HG03066 (cell line): ENCODE results near the gene TMEM138.
A peak's percentile ranks its signal among the peaks of the same experiment; 100 is the strongest.

Experiments
- ATAC-seq: cut with Tn5 transposase; IDR thresholded peaks from one replicate; pipeline ENCODE4 v1.9.1; 2021; ENCODE audit warnings: low read depth; ENCODE audit not compliant: unreplicated experiment

The TMEM138 gene

GRCh38 chr11:61361741-61362541 is at the start of gene TMEM138, which contains the start of gene CYB561A3:
TSS of gene TMEM138 (plus strand) at chr11:61362374. CDS start at chr11:61364391, 2,017 bp downstream.
TSS of gene CYB561A3 (minus strand) at chr11:61361882. CDS start at chr11:61356713, 5,169 bp downstream.
- ATAC-seq, result peak; percentile 78

- no peak for ATAC-seq
Observed at GRCh38 chr11:61315260-61315659, 46.9 kb upstream of the TMEM138 start.

DNA sequence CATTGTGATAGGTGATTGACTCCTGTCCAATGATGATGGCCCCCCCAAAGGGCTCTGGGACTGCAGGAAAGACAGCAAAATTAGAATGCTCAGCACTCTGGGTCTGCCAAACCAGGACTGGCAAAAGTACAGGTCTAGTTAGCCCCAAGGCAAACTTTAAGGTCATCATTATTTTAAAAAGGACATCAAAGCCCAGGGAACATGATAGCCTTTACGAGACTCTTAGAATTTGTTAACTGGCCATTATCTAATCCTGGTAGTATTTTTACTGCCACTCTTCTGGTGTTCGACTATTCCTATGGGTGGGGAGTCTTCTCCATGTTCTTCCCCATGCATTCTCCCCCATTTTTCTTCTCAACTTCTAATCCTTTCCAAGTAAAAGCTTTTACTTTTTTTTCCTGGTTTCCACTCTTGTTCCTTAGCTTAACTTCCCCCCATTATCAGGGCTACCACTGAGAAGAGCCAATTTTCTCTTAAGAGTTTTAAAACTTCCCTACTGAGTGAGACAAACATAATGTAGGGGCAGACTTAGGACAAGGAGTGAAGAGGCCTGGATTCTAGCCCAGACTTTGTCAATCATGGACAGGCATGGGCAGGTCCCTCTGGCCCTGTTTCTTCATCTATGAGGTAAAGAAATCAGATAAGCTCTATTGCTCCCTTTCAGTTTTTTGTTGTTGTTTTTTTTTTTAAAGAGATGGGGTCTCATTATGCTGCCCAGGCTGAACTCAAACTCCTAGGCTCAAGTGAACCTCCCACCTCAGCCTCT is 36.3 kb upstream of the TMEM138 start:
- ATAC-seq, result no peak

- ATAC-seq, result no peak
Observed at GRCh38 chr11:61327669-61328071, 34.5 kb upstream of the TMEM138 start.

DNA sequence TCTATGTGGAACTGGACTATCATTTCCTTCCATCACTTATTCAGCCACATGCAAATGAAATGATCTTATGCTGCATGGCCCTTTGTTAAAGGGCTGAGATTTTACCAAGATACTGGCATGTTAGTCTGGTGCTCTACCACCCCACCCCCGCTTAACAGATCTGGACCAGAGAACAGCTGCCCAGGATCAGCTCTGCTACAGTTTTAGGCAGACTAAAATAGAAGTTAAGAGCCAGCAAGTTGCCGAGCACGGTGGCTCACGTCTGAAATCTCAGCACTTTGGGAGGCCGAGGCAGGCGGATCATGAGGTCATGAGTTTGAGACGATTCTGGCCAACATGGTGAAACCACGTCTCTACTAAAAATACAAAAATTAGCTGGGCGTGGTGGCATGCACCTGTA is 33.8 kb upstream of the TMEM138 start:
- ATAC-seq, result no peak

- ATAC-seq, result no peak
Observed at GRCh38 chr11:61329871-61330270, 32.3 kb upstream of the TMEM138 start.

DNA sequence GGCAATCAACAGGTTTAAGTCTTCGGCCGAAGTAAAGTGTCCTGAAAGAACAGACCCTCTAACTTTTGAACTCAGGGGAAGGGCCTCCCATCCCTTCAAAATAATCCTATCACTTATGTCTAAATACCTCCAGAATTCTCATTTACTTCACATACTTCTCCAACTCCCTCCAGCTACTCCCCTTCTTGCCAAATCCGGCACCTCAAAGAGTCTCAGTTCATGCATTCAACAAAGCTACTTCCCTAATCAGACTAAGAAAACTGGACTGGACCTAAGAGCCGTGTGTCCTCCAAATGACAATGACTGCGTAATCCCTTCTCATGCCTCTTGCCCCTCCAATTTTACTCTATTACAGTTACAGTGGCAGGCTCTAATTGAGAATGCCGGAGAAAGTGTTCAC is 30.5 kb upstream of the TMEM138 start:
- no peak for ATAC-seq

GRCh38 chr11:61332281-61332796 is 29.8 kb upstream of the TMEM138 start:
- peak; percentile 9 for ATAC-seq

- ATAC-seq, result peak; percentile 93
Observed at GRCh38 chr11:61332797-61333549, 29.2 kb upstream of the TMEM138 start, which contains the start of the genes DDB1 and TKFC. TSS of gene DDB1 (minus strand) at chr11:61333105. CDS start at chr11:61332968, 137 bp downstream. TSS of gene TKFC (plus strand) at chr11:61333228. CDS start at chr11:61334729, 1,501 bp downstream.

DNA sequence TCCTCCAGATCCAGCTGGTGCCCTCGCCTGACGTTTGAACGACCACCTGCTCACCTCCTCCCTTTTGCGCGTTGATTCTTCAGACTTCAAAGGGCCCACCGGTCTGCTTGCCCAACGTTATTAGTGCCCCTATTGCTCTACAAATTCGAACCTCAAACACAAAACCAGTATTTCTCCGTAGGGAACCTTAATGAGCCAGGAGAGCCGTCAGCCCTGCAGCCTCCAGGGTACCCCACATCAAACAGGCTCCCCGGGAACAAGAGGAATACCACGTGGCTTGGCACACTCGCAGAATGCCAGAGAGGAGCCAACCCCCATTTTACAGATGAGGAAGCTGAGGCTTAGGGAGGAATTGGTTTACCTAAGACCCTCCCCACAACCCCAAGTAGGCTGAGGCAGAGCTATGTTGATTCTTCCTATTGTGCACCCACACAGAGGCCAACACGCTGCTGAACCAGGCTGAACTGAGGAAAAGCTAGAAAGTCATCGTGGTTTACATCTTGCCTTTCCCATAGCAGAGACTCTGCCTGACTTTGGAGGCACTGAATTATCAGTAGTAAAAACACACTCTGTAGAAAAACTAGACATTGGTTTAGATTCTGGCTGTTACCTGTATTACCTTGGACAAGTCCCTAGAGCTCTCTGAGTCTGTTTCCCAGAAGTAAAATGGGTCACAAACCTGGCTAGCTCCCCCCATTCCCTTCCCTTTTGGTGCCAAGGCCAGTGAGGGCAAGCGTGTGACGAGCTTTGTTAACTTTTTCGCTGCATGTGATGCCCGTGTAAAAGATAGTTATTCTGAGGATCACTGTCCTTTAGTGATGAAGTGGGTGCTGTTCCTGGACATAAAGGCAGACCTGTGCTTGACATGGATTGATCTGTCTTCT is 28.4 kb upstream of the TMEM138 start:
- ATAC-seq, result no peak

GRCh38 chr11:61334434-61335354 is 27.5 kb upstream of the TMEM138 start:
- ATAC-seq, result no peak

DNA sequence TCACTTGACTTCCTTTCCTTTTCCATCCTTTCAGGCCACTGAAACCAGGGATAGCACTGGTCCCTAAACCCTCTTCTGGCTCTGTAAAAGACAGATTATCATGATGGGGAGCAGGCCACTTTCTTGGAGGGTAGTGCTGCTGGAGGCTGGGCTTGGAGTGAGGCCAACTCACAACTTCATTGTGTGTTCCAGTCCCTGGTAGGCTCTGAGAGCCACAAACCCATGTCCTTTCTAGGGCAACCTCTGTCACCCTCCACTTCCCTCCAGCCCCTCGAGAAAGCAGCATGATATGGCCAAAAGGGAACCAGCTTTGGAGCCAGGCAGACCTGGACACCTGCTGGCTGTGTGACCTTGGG is 26.8 kb upstream of the TMEM138 start:
- ATAC-seq, result no peak

DNA sequence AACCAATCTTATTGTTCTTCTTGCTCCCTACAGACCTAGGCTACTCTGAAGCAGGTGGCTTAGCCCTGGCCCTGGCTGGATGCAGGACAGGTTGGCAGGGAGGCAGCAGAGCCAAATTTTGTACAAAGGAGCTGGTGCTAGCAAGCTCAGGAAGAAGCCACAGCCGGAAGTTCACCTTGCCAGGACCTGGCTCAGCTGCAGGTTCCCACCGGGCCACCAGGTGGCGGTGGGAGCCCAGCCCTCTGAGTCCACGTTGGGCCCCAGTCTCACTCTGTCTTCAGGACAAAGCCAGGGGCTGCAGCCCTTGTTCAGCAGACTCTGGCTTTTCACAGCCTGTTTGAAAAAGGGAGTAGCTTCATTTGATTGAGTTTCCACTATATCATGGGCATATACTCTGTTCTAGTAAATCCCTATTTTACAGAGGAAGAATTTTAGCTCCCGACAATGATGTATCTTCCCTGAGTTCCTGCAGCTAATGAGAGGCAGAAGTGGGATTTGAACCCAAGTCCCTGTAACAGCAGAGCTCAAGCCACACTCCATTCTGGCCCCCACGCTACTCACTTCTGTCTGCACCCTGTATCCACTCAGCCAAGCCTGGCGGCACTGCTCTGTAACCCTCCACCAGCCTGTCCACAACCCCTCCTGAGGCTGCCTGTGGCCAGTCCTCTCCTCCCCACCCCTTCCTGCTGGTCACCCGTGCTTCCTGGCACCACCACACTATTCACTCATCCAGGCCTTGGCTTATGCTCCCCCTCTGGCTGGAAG is 25.8 kb upstream of the TMEM138 start:
- ATAC-seq, result peak; percentile 44

- ATAC-seq, result no peak
Observed at GRCh38 chr11:61337706-61338470, 24.3 kb upstream of the TMEM138 start.

- no peak for ATAC-seq
Observed at GRCh38 chr11:61338783-61339489, 23.2 kb upstream of the TMEM138 start.

DNA sequence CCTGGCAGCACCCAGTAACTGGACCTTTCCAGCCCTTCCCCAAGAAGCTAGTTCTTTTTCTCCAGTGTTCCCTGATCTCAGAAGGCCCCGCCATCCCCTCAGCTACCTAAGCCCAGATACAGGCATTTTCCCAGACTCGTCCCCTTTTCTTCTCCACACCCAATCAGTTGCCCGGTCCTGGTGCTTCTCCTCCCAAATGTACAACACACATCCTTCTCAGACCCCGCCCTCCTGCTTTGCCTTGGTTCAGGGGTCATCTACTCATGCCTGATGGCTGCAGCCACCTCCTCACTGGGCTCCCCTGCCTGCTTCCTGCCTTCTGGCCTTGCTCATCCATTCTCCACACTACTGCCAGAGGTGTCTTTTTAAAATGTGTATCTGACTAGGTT is 22.7 kb upstream of the TMEM138 start:
- ATAC-seq, result no peak

GRCh38 chr11:61340979-61341378 is 21.2 kb upstream of the TMEM138 start:
- ATAC-seq, result no peak
